Caco-2 (cell line): ENCODE measurements around the gene CDK5RAP3. TPM values are rescaled to one million over a fixed set of nuclear protein-coding genes. Genes with fewer than 3 reads are reported as not detected.

Experiments
- BruUV-seq: library from RNA; stranded (reverse); fragments of 400-500 nt; replicated peaks from 2 replicates; lab custom pipeline; 2021; lab: Mats Ljungman, UMichigan
- CTCF ChIA-PET: fragments of 300-600 bp; sonication (Branson Sonifier 250); formaldehyde crosslinking; loops from one replicate; lab custom pipeline; 2022; ENCODE audit warnings: antibody characterized with exemption; lab: Charles Lee
- POLR2A ChIA-PET: fragments of 300-600 bp; sonication (Branson Sonifier 250); formaldehyde crosslinking; loops from one replicate; lab custom pipeline; 2022; ENCODE audit warnings: antibody characterized with exemption; lab: Charles Lee
- DNase-seq, 2 experiments: peaks; one replicate each; pipeline versions ENCODE4 v3.0.0 to v3.0.0-alpha.2; 2020 to 2022
- H3K27me3 ChIP-seq: replicated peaks from 2 replicates; pipeline ENCODE4 v1.6.0; 2011; ENCODE audit warnings: low read length; ENCODE audit not compliant: control insufficient read depth, insufficient read depth
- H3K36me3 ChIP-seq: 2 replicates; pipeline ENCODE4 v1.5.1; 2011; ENCODE audit warnings: low read length; ENCODE audit not compliant: control insufficient read depth, insufficient read depth
- H3K4me1 ChIP-seq: fragments of 250-450 bp; sonication (Bioruptor Pico); 2 replicates; pipeline ENCODE4 v1.5.1; 2020; ENCODE audit warnings: mild to moderate bottlenecking
- H3K4me3 ChIP-seq: 2 replicates; pipeline ENCODE4 v1.5.1; 2011; ENCODE audit warnings: low read depth, mild to moderate bottlenecking, control low read depth, low read length
- H3K9me3 ChIP-seq: fragments of 250-450 bp; sonication (Bioruptor Pico); 2 replicates; pipeline ENCODE4 v1.5.1; 2020; ENCODE audit warnings: mild to moderate bottlenecking, moderate library complexity
- H3K27ac Mint-ChIP-seq: one replicate; pipeline ENCODE4 v1.8.0; 2022; ENCODE audit warnings: mixed read lengths; ENCODE audit not compliant: unreplicated experiment
- H3K27me3 Mint-ChIP-seq: one replicate; pipeline ENCODE4 v1.8.0; 2022; ENCODE audit warnings: mixed read lengths; ENCODE audit not compliant: insufficient read depth, unreplicated experiment
- H3K36me3 Mint-ChIP-seq: one replicate; pipeline ENCODE4 v1.8.0; 2022; ENCODE audit warnings: mild to moderate bottlenecking, mixed read lengths; ENCODE audit not compliant: insufficient read depth, unreplicated experiment
- H3K4me1 Mint-ChIP-seq: one replicate; pipeline ENCODE4 v1.8.0; 2022; ENCODE audit warnings: low read depth, mixed read lengths; ENCODE audit not compliant: unreplicated experiment
- H3K4me3 Mint-ChIP-seq: one replicate; pipeline ENCODE4 v1.8.0; 2022; ENCODE audit warnings: mild to moderate bottlenecking, moderate library complexity, mixed read lengths; ENCODE audit not compliant: unreplicated experiment
- H3K9me3 Mint-ChIP-seq: one replicate; pipeline ENCODE4 v1.8.0; 2022; ENCODE audit warnings: mixed read lengths; ENCODE audit not compliant: unreplicated experiment
- intact Hi-C: fragments of 100-400 bp; cut with micrococcal nuclease; formaldehyde crosslinking; loops from one replicate; pipeline ENCODE4 v1.10.0; 2022; ENCODE audit not compliant: unreplicated experiment
- total RNA-seq: library from RNA; stranded (reverse); gene quantifications from 2 replicates; pipeline ENCODE4 v1.2.3, GENCODE V29; 2022
- TF ChIP-seq, protein P1 (sequence below), 2 experiments: fragments of 200-600 bp in 1 of 2; IDR thresholded peaks; 1 replicate in 1 of 2; 2 replicates in 1 of 2; pipeline versions ENCODE4 v1.5.1 to v1.8.0; 2011 to 2022; ENCODE audit warnings: antibody characterized with exemption in 1 of 2, control low read depth in 1 of 2, inconsistent platforms in 1 of 2, low read depth in 1 of 2, low read length in 1 of 2, mild to moderate bottlenecking in 1 of 2, moderate library complexity in 1 of 2; ENCODE audit not compliant: insufficient read depth in 1 of 2, severe bottlenecking in 1 of 2, unreplicated experiment in 1 of 2

CDK5RAP3 gene
- total RNA-seq, 1 experiment from 2014 or later = 425 TPM

DNA sequence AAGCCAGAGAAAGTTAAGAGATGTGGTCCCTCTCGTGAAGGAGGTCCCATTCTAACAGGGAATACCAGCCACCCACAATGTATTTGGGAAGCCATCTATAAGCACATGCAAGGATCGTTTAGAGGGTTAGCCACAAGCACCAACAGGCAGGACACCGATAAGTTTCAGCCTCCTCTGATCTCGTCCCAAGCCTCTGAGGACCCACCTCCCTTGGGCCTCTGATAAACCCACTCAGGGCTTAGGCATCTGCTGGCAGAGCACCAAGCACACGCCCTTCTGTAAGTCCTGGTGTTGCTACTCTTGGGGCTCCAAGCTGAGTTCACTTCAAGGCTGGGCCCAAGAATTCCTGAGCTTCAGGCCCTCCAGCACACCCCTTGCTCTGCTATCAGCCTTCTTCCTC, 35.0 kb upstream of the CDK5RAP3 start:
- Histone ChIP-seq H3K36me3 (no peaks in the 10 kb centered on the region), H3K4me1 (0 out of 2 replicates have a peak, but pooled peaks cover 6% of the 10 kb centered on the region), H3K9me3 (no peaks in the 10 kb centered on the region), H3K27me3 (no peaks in the 10 kb centered on the region), H3K4me3 (no peak overlapping the region)
- no TSS peak for BruUV-seq
- CTCF ChIA-PET = interaction anchor here (1.1 to 1.4 kb wide), 2 partner anchors 11 to 35 kb away, joined by 7 to 10 read pairs; partner anchors contain the start of gene CDK5RAP3
- H3K27ac Mint-ChIP-seq = no peak overlapping the region
- H3K9me3 Mint-ChIP-seq = no peaks in the 10 kb centered on the region
- intact Hi-C loops = no loop called here
- no peaks in the 10 kb centered on the region for H3K27me3 Mint-ChIP-seq
- H3K4me3 Mint-ChIP-seq = no peak overlapping the region
- DNase-seq = no peak
- TF ChIP-seq, protein P1, sequence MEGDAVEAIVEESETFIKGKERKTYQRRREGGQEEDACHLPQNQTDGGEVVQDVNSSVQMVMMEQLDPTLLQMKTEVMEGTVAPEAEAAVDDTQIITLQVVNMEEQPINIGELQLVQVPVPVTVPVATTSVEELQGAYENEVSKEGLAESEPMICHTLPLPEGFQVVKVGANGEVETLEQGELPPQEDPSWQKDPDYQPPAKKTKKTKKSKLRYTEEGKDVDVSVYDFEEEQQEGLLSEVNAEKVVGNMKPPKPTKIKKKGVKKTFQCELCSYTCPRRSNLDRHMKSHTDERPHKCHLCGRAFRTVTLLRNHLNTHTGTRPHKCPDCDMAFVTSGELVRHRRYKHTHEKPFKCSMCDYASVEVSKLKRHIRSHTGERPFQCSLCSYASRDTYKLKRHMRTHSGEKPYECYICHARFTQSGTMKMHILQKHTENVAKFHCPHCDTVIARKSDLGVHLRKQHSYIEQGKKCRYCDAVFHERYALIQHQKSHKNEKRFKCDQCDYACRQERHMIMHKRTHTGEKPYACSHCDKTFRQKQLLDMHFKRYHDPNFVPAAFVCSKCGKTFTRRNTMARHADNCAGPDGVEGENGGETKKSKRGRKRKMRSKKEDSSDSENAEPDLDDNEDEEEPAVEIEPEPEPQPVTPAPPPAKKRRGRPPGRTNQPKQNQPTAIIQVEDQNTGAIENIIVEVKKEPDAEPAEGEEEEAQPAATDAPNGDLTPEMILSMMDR (IDR thresholded peaks at IDR 0.05; ENCODE audit: insufficient read depth in 1 of 2, low read depth in 1 of 2, low read length in 1 of 2, severe bottlenecking in 1 of 2, unreplicated experiment in 1 of 2) = no peak
- H3K4me1 Mint-ChIP-seq = peaks cover 5% of the 10 kb centered on the region
- POLR2A ChIA-PET = interaction anchor here (0.5 kb wide), 1 partner anchor 30 kb away, joined by 3 read pairs; no protein-coding TSS in a partner anchor
- H3K36me3 Mint-ChIP-seq = peaks cover 21% of the 10 kb centered on the region

DNA sequence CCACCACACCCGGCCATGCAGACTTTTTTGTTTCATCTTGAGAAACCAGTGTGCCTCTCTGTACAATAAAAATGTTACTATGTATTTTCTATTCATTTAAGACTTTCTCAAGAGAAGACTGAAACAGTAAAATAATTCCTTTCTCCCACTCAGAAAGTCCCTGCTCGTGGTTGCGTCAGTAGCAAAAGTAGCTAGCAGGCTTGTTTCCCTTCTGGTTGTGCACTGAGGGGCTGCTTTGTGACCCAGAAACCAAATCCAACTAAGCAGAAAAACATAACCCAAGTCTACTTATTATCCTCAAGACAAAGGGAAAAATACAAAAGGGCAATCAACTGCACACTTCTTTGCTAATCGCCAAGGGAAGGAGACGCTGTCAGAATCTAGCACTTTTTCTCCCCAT, 33.0 kb upstream of the CDK5RAP3 start:
- no peak for DNase-seq
- Histone ChIP-seq H3K4me1 (peaks cover 12% of the 10 kb centered on the region; the same call in 1 of the 2 replicates), H3K4me3 (no peak overlapping the region), H3K36me3 (no peaks in the 10 kb centered on the region), H3K27me3 (no peaks in the 10 kb centered on the region), H3K9me3 (no peaks in the 10 kb centered on the region)
- no peak overlapping the region for H3K27ac Mint-ChIP-seq
- BruUV-seq = no TSS peak
- no peak overlapping the region for H3K4me3 Mint-ChIP-seq
- H3K9me3 Mint-ChIP-seq = no peaks in the 10 kb centered on the region
- no peaks in the 10 kb centered on the region for H3K27me3 Mint-ChIP-seq
- H3K4me1 Mint-ChIP-seq = peaks cover 17% of the 10 kb centered on the region
- ChIA-PET POLR2A (interaction anchor here (1.3 to 2.0 kb wide), 2 partner anchors 9 to 33 kb away, joined by 5 to 7 read pairs; partner anchors contain the start of gene CDK5RAP3), CTCF (interaction anchor here (0.7 to 1.9 kb wide), 4 partner anchors 9 to 33 kb away, joined by 3 to 4 read pairs (median 4); partner anchors contain the start of gene CDK5RAP3)
- H3K36me3 Mint-ChIP-seq = peaks cover 33% of the 10 kb centered on the region
- TF ChIP-seq, protein P1 (IDR thresholded peaks at IDR 0.05; ENCODE audit: insufficient read depth in 1 of 2, low read depth in 1 of 2, low read length in 1 of 2, severe bottlenecking in 1 of 2, unreplicated experiment in 1 of 2) = no peak
- intact Hi-C loops = no loop called here

GRCh38 chr17:47941246-47942095, 29.4 kb upstream of the CDK5RAP3 start, which contains the start of gene PNPO:
TSS of gene PNPO (plus strand) at chr17:47941571. CDS start at chr17:47941676, 105 bp downstream.
- no peaks in the 10 kb centered on the region for H3K9me3 Mint-ChIP-seq
- CTCF ChIA-PET = interaction anchor here (0.5 to 7.0 kb wide), 38 partner anchors 9 to 1621 kb away, joined by 3 to 219 read pairs (median 5); partner anchors contain the start of genes CDK5RAP3, LRRC46, MRPL10 and PRR15L
- peaks cover 23% of the 10 kb centered on the region for H3K4me1 Mint-ChIP-seq
- peak within 1 kb of the TSS; percentile 82 for H3K4me3 Mint-ChIP-seq
- no peaks in the 10 kb centered on the region for H3K9me3 ChIP-seq
- H3K27me3 Mint-ChIP-seq = no peaks in the 10 kb centered on the region
- intact Hi-C loops = loop anchor here (1.0 kb wide), 3 partner anchors 8 to 107 kb away; partner anchors contain the start of gene NFE2L1
- no TSS peak for BruUV-seq
- H3K4me1 ChIP-seq = peaks cover 12% of the 10 kb centered on the region; the same call in 1 of the 2 replicates
- TF ChIP-seq, protein P1 (IDR thresholded peaks at IDR 0.05; ENCODE audit: insufficient read depth in 1 of 2, low read depth in 1 of 2, low read length in 1 of 2, severe bottlenecking in 1 of 2, unreplicated experiment in 1 of 2) = peak; percentile 45 to 48
- DNase-seq = peak; percentile 100
- H3K4me3 ChIP-seq = peak within 1 kb of the TSS; percentile 69
- POLR2A ChIA-PET = interaction anchor here (0.5 to 2.3 kb wide), 41 partner anchors 9 to 1719 kb away, joined by 3 to 70 read pairs (median 4); partner anchors contain the start of genes CDK5RAP3, HOXB13, KPNB1 and LRRC46
- H3K36me3 Mint-ChIP-seq = peaks cover 33% of the 10 kb centered on the region
- peaks cover 7% of the 10 kb centered on the region for H3K36me3 ChIP-seq
- no peaks in the 10 kb centered on the region for H3K27me3 ChIP-seq
- peak within 1 kb of the TSS; percentile 75 for H3K27ac Mint-ChIP-seq
